HEK293 (cell line): Measurements from ENCODE around the gene RELT.

ENCODE experiments used
- CTCF ChIA-PET: fragments of 350-600 bp; formaldehyde crosslinking; extraction: SDS; loops from one replicate; lab custom pipeline; 2021; ENCODE audit warnings: antibody characterized with exemption; lab: Yijun Ruan, JAX
- POLR2A ChIA-PET: fragments of 300-600 bp; formaldehyde crosslinking; extraction: SDS; loops from one replicate; lab custom pipeline; 2020; ENCODE audit warnings: antibody characterized with exemption, inconsistent platforms; lab: Yijun Ruan, JAX
- H3K27ac ChIP-seq: fragments of 200-500 bp; sonication (Bioruptor generic); 2 replicates; pipeline ENCODE4 v1.5.1; 2014; ENCODE audit warnings: low read depth, low read length, control low read depth, inconsistent platforms; ENCODE audit errors: extremely low read depth
- H3K36me3 ChIP-seq, 2 experiments: fragments of 200-500 bp in 1 of 2; sonication (Bioruptor generic) in 1 of 2; 1 replicate in 1 of 2; 2 replicates in 1 of 2; pipeline ENCODE4 v1.5.1; 2014 to 2017; ENCODE audit warnings: inconsistent platforms in 2 of 2, low read length in 2 of 2; ENCODE audit not compliant: control insufficient read depth in 2 of 2, insufficient read depth in 1 of 2
- H3K4me1 ChIP-seq: fragments of 200-500 bp; sonication (Bioruptor generic); 2 replicates; pipeline ENCODE4 v1.5.1; 2014; ENCODE audit warnings: mild to moderate bottlenecking, low read length, inconsistent platforms; ENCODE audit not compliant: control insufficient read depth, insufficient read depth
- H3K4me3 ChIP-seq: 2 replicates; pipeline ENCODE4 v1.5.1; 2011; ENCODE audit warnings: low read depth, mild to moderate bottlenecking, control low read depth, low read length, moderate library complexity
- H3K9me3 ChIP-seq: fragments of 200-500 bp; sonication (Bioruptor generic); 2 replicates; pipeline ENCODE4 v1.5.1; 2014; ENCODE audit warnings: low read depth, low read length, inconsistent platforms; ENCODE audit not compliant: control insufficient read depth, insufficient read depth
- AEBP2 ChIP-seq: fragments of 450-650 bp; formaldehyde crosslinking; IDR thresholded peaks from 2 replicates; pipeline ENCODE4 v1.5.1; 2016; ENCODE audit warnings: missing biosample characterization, missing genetic modification characterization, borderline replicate concordance
- GLI4 ChIP-seq: fragments of 450-650 bp; formaldehyde crosslinking; IDR thresholded peaks from 2 replicates; pipeline ENCODE4 v1.5.1; 2016; ENCODE audit warnings: missing biosample characterization, missing genetic modification characterization
- PRDM1 ChIP-seq: fragments of 450-650 bp; formaldehyde crosslinking; IDR thresholded peaks from 2 replicates; pipeline ENCODE4; 2016; ENCODE audit warnings: missing biosample characterization, missing genetic modification characterization
- REPIN1 ChIP-seq: fragments of 450-650 bp; formaldehyde crosslinking; IDR thresholded peaks from 2 replicates; pipeline ENCODE4 v1.5.1; 2017; ENCODE audit warnings: missing biosample characterization, missing genetic modification characterization, low read depth
- SALL2 ChIP-seq: fragments of 450-650 bp; formaldehyde crosslinking; IDR thresholded peaks from 2 replicates; pipeline ENCODE4 v1.5.0; 2017; ENCODE audit warnings: missing biosample characterization, mild to moderate bottlenecking, missing genetic modification characterization, borderline replicate concordance
- TRIM28 ChIP-seq: IDR thresholded peaks from 2 replicates; pipeline ENCODE4 v1.6.1; 2011; ENCODE audit warnings: low read length, control low read depth, borderline replicate concordance
- ZNF169 ChIP-seq: fragments of 450-650 bp; formaldehyde crosslinking; IDR thresholded peaks from 2 replicates; pipeline ENCODE4 v1.5.1; 2016; ENCODE audit warnings: missing biosample characterization, missing genetic modification characterization
- ZNF2 ChIP-seq: fragments of 450-650 bp; formaldehyde crosslinking; IDR thresholded peaks from 2 replicates; pipeline ENCODE4 v1.5.1; 2016; ENCODE audit warnings: missing biosample characterization, missing genetic modification characterization
- ZNF266 ChIP-seq: fragments of 450-650 bp; formaldehyde crosslinking; IDR thresholded peaks from 2 replicates; pipeline ENCODE4 v1.5.1; 2016; ENCODE audit warnings: missing biosample characterization, missing genetic modification characterization, low read depth
- ZNF292 ChIP-seq: fragments of 450-650 bp; formaldehyde crosslinking; IDR thresholded peaks from 2 replicates; pipeline ENCODE4 v1.5.1; 2016; ENCODE audit warnings: low read depth, missing biosample characterization, missing genetic modification characterization, borderline replicate concordance
- ZNF324 ChIP-seq: fragments of 450-650 bp; formaldehyde crosslinking; IDR thresholded peaks from 2 replicates; pipeline ENCODE4 v1.5.1; 2016; ENCODE audit warnings: missing biosample characterization, missing genetic modification characterization
- ZNF366 ChIP-seq: fragments of 450-650 bp; formaldehyde crosslinking; conservative IDR thresholded peaks from 2 replicates; pipeline ENCODE4 v1.5.1; 2016; ENCODE audit warnings: missing biosample characterization, missing genetic modification characterization
- ZNF398 ChIP-seq: fragments of 450-650 bp; formaldehyde crosslinking; IDR thresholded peaks from 2 replicates; pipeline ENCODE4 v1.5.1; 2017; ENCODE audit warnings: missing biosample characterization, missing genetic modification characterization
- ZNF488 ChIP-seq: fragments of 450-650 bp; formaldehyde crosslinking; IDR thresholded peaks from 2 replicates; pipeline ENCODE4 v1.5.1; 2016; ENCODE audit warnings: missing biosample characterization, missing genetic modification characterization
- ZNF501 ChIP-seq: fragments of 450-650 bp; formaldehyde crosslinking; IDR thresholded peaks from 2 replicates; pipeline ENCODE4 v1.5.1; 2016; ENCODE audit warnings: missing biosample characterization, missing genetic modification characterization
- ZNF513 ChIP-seq: fragments of 450-650 bp; IDR thresholded peaks from 2 replicates; pipeline ENCODE4 v1.5.1; 2018; ENCODE audit warnings: missing biosample characterization, missing genetic modification characterization
- ZNF521 ChIP-seq: fragments of 450-650 bp; formaldehyde crosslinking; IDR thresholded peaks from 2 replicates; pipeline ENCODE4 v1.5.1; 2017; ENCODE audit warnings: missing biosample characterization, mild to moderate bottlenecking, missing genetic modification characterization
- ZNF621 ChIP-seq: fragments of 450-650 bp; formaldehyde crosslinking; IDR thresholded peaks from 2 replicates; pipeline ENCODE4 v1.5.1; 2017; ENCODE audit warnings: missing biosample characterization, missing genetic modification characterization
- ZNF629 ChIP-seq: fragments of 450-650 bp; formaldehyde crosslinking; IDR thresholded peaks from 2 replicates; pipeline ENCODE4 v1.5.1; 2017; ENCODE audit warnings: missing biosample characterization, missing genetic modification characterization
- ZSCAN16 ChIP-seq: fragments of 450-650 bp; formaldehyde crosslinking; IDR thresholded peaks from 2 replicates; pipeline ENCODE4 v1.5.1; 2016; ENCODE audit warnings: missing biosample characterization, missing genetic modification characterization

RELT gene

GRCh38 chr11:73428699-73429098 is 52.5 kb downstream of the RELT start (continued):
- TF ChIP-seq ZNF488 (tag by site-specific recombination): no peak
- no peak for TF ChIP-seq TRIM28
- no peak for TF ChIP-seq ZNF398 (tag by site-specific recombination)
- TF ChIP-seq ZNF266 (tag by site-specific recombination): no peak
- TF ChIP-seq, all 188 proteins: peak for 0

GRCh38 chr11:73429121-73429750 is 53.0 kb downstream of the RELT start:
- Histone ChIP-seq H3K36me3 (peaks cover 0 to 7% of the 10 kb centered on the region in 2 experiments; a peak in 2 of 3 replicates), H3K4me3 (no peak overlapping the region), H3K9me3 (no peaks in the 10 kb centered on the region), H3K4me1 (no peaks in the 10 kb centered on the region), H3K27ac (no peak overlapping the region)
- ChIA-PET CTCF (interaction anchor here (0.6 to 1.8 kb wide), 4 partner anchors 15 to 558 kb away, joined by 3 to 6 read pairs (median 4); no protein-coding TSS in a partner anchor), POLR2A (no interaction called here)
- TF ChIP-seq ZNF621 (tag by site-specific recombination): no peak
- TF ChIP-seq ZNF266 (tag by site-specific recombination): no peak
- TF ChIP-seq ZNF521: no peak
- no peak for TF ChIP-seq ZNF2 (tag by site-specific recombination)
- no peak for TF ChIP-seq ZNF366 (tag by site-specific recombination)
- TF ChIP-seq ZNF169 (tag by site-specific recombination): no peak
- no peak for TF ChIP-seq ZNF501 (tag by site-specific recombination)
- TF ChIP-seq REPIN1 (tag by site-specific recombination): no peak
- no peak for TF ChIP-seq ZNF324
- no peak for TF ChIP-seq ZNF629 (tag by site-specific recombination)
- TF ChIP-seq ZNF292 (tag by site-specific recombination): no peak
- TF ChIP-seq ZNF513 (tag by site-specific recombination): no peak
- no peak for TF ChIP-seq GLI4
- TF ChIP-seq PRDM1 (tag by site-specific recombination): no peak
- TF ChIP-seq SALL2 (tag by site-specific recombination): no peak
- TF ChIP-seq AEBP2: no peak
- TF ChIP-seq ZSCAN16 (tag by site-specific recombination): no peak
- no peak for TF ChIP-seq TRIM28
